ENCODE measurements around the gene TALDO1. TPM values are rescaled to one million over a fixed set of nuclear protein-coding genes. Genes with fewer than 3 reads are reported as not detected.

Gene TALDO1
- total and polyA plus RNA-seq, 2 experiments from 2014 or later = 137 to 161 TPM

GRCh38 chr11:765025-765801 lies 17.9 kb downstream of the TALDO1 start:
- Histone ChIP-seq H3K27me3 (no peaks in the 10 kb centered on the region), H3K27ac (no peak overlapping the region), H3K4me2 (no peak overlapping the region), H3K9me3 (ENCODE audit: low read depth) (no peaks in the 10 kb centered on the region), H3K4me1 (ENCODE audit: insufficient read depth) (peaks cover 8% of the 10 kb centered on the region), H3K79me2 (no peaks in the 10 kb centered on the region), H3K9me2 (replicated peaks; ENCODE audit: insufficient read depth) (no peaks in the 10 kb centered on the region), H3K36me3 (replicated peaks; ENCODE audit: insufficient read depth, low read depth) (no peaks in the 10 kb centered on the region), H4K20me1 (ENCODE audit: insufficient read depth, poor library complexity, severe bottlenecking) (peaks cover 3% of the 10 kb centered on the region), H2AFZ (no peak overlapping the region), H3K4me3 (no peak overlapping the region)
- WGBS (ENCODE audit: low lambda C conversion rate, missing lambda C conversion rate) = 81% methylated on average over 19 of the region's 19 CpGs
- TF ChIP-seq EZH2phosphoT487 (IDR thresholded peaks at IDR 0.05; ENCODE audit: low read depth, severe bottlenecking, unreplicated experiment) (no peak), CTCF (IDR thresholded peaks at IDR 0.05; ENCODE audit: poor library complexity) (peak; percentile 46), EZH2 (IDR thresholded peaks at IDR 0.05; ENCODE audit: borderline replicate concordance) (no peak)
- DNase-seq (ENCODE audit: low spot score) = peak; percentile 65

- H3K79me2 ChIP-seq = no peaks in the 10 kb centered on the region
- no peaks in the 10 kb centered on the region for H3K9me2 ChIP-seq (replicated peaks; ENCODE audit: insufficient read depth)
- no peak for DNase-seq (ENCODE audit: low spot score)
- no peak overlapping the region for H2AFZ ChIP-seq
- H3K9me3 ChIP-seq (ENCODE audit: low read depth) = no peaks in the 10 kb centered on the region
- H3K4me1 ChIP-seq (ENCODE audit: insufficient read depth) = peaks cover 8% of the 10 kb centered on the region
- H3K4me2 ChIP-seq = no peak overlapping the region
- WGBS (ENCODE audit: low lambda C conversion rate, missing lambda C conversion rate) = 98% methylated on average over 8 of the region's 8 CpGs
- H3K27ac ChIP-seq = no peak overlapping the region
- no peaks in the 10 kb centered on the region for H3K36me3 ChIP-seq (replicated peaks; ENCODE audit: insufficient read depth, low read depth)
- TF ChIP-seq EZH2 (IDR thresholded peaks at IDR 0.05; ENCODE audit: borderline replicate concordance) (no peak), CTCF (IDR thresholded peaks at IDR 0.05; ENCODE audit: poor library complexity) (no peak), EZH2phosphoT487 (IDR thresholded peaks at IDR 0.05; ENCODE audit: low read depth, severe bottlenecking, unreplicated experiment) (no peak)
- H3K27me3 ChIP-seq = no peaks in the 10 kb centered on the region
- peaks cover 3% of the 10 kb centered on the region for H4K20me1 ChIP-seq (ENCODE audit: insufficient read depth, poor library complexity, severe bottlenecking)
- H3K4me3 ChIP-seq = no peak overlapping the region
Observed at GRCh38 chr11:765802-766091, 18.5 kb downstream of the TALDO1 start.

GRCh38 chr11:766106-766935 lies 19.1 kb downstream of the TALDO1 start:
- H3K9me2 ChIP-seq (replicated peaks; ENCODE audit: insufficient read depth) = no peaks in the 10 kb centered on the region
- DNase-seq (ENCODE audit: low spot score) = no peak
- H3K4me1 ChIP-seq (ENCODE audit: insufficient read depth) = peaks cover 8% of the 10 kb centered on the region
- H3K27ac ChIP-seq = no peak overlapping the region
- TF ChIP-seq EZH2phosphoT487 (IDR thresholded peaks at IDR 0.05; ENCODE audit: low read depth, severe bottlenecking, unreplicated experiment) = no peak
- TF ChIP-seq CTCF (IDR thresholded peaks at IDR 0.05; ENCODE audit: poor library complexity) = no peak
- TF ChIP-seq EZH2 (IDR thresholded peaks at IDR 0.05; ENCODE audit: borderline replicate concordance) = no peak
- H3K36me3 ChIP-seq (replicated peaks; ENCODE audit: insufficient read depth, low read depth) = no peaks in the 10 kb centered on the region
- H3K4me2 ChIP-seq = no peak overlapping the region
- no peaks in the 10 kb centered on the region for H3K9me3 ChIP-seq (ENCODE audit: low read depth)
- H3K79me2 ChIP-seq = no peaks in the 10 kb centered on the region
- H3K27me3 ChIP-seq = no peaks in the 10 kb centered on the region
- no peak overlapping the region for H3K4me3 ChIP-seq
- WGBS (ENCODE audit: low lambda C conversion rate, missing lambda C conversion rate) = 88% methylated on average over 11 of the region's 11 CpGs
- H4K20me1 ChIP-seq (ENCODE audit: insufficient read depth, poor library complexity, severe bottlenecking) = peaks cover 3% of the 10 kb centered on the region
- H2AFZ ChIP-seq = no peak overlapping the region
